Measurements from ENCODE around the gene TPSG1.
"Not testable (repeated sequence)": the region's sequence is repeated elsewhere in the genome, so short reads cannot be mapped to it uniquely, and the experiment has no call there.

DNA sequence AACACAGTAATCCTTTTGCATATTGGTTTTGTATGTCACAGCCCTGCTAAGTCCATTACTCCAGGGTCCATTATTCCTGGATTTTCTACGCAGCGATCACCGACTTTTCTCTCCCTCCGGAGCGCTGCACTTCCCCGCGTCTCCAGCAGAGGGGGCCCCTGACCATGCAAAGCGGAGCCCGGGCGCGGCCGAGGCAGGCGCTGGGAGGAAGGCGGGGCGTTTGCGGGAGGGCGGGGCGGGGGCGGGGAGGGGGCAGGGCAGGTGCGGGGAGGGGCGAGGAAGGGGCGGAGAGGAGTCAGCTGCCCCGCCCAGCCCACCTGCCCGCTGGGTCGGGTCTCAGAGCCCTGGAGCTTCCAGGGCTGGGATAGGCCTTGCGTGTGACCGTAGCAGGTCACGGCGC lies 11.6 kb upstream of the TPSG1 start:
- not testable (repeated sequence) for TF ChIP-seq EZH2 (IDR thresholded peaks at IDR 0.05; ENCODE audit: low read length)
- TF ChIP-seq, protein P1, sequence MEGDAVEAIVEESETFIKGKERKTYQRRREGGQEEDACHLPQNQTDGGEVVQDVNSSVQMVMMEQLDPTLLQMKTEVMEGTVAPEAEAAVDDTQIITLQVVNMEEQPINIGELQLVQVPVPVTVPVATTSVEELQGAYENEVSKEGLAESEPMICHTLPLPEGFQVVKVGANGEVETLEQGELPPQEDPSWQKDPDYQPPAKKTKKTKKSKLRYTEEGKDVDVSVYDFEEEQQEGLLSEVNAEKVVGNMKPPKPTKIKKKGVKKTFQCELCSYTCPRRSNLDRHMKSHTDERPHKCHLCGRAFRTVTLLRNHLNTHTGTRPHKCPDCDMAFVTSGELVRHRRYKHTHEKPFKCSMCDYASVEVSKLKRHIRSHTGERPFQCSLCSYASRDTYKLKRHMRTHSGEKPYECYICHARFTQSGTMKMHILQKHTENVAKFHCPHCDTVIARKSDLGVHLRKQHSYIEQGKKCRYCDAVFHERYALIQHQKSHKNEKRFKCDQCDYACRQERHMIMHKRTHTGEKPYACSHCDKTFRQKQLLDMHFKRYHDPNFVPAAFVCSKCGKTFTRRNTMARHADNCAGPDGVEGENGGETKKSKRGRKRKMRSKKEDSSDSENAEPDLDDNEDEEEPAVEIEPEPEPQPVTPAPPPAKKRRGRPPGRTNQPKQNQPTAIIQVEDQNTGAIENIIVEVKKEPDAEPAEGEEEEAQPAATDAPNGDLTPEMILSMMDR (optimal IDR thresholded peaks at IDR 0.05 in 1 of 3, IDR thresholded peaks at IDR 0.05 in 1 of 3, conservative IDR thresholded peaks at IDR 0.05 in 1 of 3; ENCODE audit: extremely low read depth in 1 of 3, insufficient read depth in 2 of 3, low read length in 3 of 3) = not testable (repeated sequence)
